ENCODE measurements around the gene PTPRN2.

PTPRN2 gene

DNA sequence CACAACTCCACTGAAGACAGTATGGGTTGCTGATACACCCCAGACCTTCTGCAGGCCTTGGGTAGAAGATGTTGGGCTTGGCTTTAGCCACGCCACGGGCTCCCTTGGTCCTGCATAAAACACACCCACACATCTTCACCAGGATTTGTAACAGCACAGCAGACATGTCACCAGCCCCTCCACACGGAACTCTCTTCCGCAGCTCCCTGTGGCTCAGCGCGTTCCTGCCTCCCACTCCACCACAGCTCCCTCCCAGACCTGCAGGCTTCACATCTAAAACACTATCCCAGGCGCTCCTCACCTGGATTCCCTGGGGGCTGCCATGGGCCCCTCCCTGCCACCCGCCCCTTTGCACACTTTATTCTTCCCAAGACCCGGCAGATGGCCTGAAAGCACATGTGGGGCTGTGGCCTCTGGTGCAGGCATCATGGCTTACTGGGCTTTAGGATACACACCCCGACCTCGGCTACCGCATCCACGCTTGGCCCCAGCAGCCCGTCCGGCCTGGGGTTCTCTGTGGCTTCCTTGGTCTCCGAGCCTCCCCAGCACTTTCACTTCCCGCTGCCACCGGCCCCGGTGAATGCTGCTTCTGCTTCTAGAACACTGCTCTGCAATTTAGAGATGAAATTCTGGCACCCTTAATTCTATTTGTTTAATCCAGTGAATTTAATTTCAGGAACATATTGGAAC lies 818.0 kb downstream of the PTPRN2 start:
- no peak for DNase-seq (ENCODE audit: low spot score)

DNA sequence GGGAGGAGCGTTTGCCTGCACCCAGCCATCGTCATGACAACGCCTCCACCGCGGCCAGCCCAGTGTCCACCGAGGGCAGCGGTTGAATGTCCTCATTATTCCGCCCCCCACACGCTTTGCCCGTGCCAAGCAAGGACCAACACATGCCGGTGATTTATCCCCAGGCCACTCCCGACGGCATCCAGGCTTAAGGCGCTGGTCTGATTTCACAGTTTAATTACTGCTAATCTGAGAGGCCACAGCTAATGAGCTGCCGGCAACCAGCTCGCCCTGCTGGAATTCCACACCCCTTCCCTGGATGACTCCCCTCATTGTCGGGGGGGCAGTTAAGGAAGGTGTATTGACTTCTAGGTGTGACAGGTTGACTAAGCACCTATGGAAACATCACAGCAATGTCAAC lies 818.5 kb downstream of the PTPRN2 start:
- no peak for DNase-seq (ENCODE audit: low spot score)

DNA sequence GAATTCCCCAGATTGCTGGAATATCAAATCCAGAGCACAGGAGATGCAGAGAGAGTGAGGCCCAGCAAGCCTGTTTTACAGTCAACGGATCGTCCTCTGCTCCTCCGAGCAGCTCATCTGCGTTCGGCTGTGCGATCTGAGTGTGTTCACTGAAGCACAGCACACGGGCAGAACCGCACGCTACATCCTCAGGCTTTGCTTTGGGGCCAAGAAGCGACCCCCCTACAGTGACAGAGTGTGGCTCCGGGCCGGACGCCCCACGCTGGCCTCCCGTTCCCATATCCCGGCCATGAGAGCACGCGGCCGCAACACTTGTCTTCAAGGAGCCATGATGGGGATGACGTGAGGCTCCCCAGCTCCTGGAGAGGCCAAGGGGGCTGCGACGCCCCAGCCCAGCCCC lies 819.4 kb downstream of the PTPRN2 start:
- no peak for DNase-seq (ENCODE audit: low spot score)

DNA sequence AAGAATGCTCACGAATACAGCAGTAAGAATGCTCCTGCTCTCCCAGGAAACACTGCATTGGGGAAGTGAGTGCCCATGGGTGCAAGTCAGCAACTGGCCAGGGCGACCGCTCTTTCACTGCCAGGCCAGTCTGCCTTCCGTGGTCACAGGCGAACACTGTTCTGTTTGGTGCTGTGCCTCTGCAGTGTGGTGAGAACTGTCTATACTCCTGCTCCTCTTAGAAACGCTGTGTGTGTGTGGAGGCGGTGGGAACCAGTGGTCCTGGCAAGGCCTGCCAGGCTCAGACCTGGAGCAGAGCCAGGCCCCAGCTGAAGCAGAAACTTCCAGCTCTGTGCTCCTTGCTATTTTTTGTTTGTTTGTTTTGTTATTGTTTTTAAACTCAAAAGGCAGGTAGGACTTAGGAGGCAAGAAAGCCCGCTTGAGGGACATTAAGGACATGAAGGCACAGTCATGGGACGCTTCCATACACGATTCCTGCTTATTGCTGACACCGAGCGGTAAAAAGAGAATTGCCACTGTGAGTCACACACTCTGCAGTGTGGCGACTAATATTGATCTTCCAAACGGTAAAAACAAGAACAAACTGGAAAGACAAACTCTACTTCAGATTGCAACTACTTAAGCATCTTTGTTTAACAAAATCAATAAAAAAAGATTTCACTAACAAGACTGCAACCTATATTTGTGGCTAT lies 820.0 kb downstream of the PTPRN2 start:
- DNase-seq (ENCODE audit: low spot score), result no peak

DNA sequence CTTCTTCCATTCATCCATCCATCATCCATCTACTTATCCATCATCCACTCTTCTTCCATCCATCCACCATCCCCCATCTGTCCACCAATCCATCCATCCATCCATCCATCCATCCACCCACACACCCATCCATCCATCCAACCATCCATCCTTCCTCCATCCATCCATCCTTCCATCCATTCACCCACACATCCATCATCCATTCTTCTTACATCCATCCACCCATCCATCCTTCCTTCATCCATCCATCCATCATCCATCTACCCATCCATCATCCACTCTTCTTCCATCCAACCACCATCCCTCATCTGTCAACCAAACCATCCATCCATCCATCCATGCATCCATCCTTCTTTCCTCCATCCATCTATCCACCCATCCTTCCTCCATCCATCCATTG lies 821.5 kb downstream of the PTPRN2 start:
- DNase-seq (ENCODE audit: low spot score), result no peak

DNA sequence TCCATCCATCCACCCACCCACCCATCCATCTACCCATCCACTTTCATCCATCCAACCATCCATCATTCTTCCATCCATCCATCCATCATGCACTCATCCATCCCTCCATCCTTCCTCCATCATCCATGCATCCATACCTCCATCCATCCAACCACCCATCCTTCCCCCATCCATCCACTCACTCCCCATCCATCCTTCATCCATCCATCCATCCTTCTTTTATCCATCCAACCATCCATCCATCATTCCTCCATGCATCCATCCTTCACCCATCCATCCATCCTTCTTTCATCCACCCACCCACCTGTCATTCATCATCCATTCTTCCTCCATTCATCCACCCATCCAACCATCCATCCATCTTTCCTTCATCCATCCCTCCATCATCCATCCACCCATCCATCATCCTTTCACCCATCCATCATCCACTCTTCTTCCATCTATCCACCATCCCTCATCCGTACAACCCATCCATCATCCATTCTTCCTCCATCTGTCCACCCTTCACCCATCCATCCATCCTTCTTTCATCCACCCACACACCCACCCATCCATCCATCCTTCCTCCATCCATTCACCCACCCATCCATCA lies 822.6 kb downstream of the PTPRN2 start:
- no peak for DNase-seq (ENCODE audit: low spot score)

DNA sequence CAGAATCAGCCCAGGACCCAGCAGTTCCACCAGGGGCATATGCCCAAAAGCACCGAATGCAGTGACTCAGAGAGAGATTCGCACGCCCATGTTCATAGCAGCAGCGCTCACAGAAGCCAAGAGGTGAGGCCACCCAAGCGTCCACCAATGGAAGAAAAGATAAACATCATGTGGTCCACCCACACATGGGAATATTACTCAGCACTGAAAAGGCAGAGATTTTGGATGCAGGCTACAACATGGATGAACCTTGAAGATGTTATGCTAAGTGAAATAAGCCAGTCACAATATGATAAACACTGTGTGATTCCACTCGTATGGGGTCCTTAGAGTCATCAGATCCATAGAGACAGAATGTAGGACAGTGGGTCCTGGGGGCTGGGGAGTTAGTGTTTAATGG lies 823.4 kb downstream of the PTPRN2 start:
- DNase-seq (ENCODE audit: low spot score), result no peak

DNA sequence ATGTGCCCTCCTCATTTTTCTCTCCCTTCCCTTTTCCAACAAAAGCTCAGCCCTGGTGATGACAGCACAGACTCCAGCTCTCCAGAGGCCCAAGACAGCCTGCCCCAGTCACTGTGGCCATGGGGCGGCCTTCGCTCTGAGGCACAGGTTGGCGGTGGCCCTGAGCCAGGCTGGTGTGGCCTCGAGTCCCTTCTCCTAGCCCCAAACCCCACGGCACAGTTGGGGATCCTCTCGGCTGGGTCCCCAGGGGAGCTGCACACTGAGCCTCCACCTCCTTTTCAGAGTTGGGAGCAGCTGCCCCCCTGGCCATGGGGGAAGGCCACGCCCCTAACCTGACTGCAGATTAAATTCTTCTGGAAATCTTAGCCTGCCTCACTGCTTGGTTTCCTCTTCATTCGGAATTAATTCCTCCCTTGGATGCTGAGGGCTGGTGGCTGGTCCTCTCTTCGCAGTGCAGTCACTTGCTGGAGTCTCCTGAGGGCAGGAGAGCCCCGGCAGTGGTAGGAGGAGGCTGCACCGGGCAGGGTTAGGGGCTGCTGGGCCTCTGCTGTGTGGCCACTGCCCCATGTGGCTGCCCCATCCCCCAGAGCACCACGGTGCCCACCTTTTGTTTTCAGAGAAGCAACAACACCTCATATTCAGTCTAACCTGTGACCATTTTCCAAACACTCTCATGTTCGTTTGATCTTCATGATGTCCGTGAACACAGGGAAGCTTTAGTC lies 824.2 kb downstream of the PTPRN2 start:
- no peak for DNase-seq (ENCODE audit: low spot score)

DNA sequence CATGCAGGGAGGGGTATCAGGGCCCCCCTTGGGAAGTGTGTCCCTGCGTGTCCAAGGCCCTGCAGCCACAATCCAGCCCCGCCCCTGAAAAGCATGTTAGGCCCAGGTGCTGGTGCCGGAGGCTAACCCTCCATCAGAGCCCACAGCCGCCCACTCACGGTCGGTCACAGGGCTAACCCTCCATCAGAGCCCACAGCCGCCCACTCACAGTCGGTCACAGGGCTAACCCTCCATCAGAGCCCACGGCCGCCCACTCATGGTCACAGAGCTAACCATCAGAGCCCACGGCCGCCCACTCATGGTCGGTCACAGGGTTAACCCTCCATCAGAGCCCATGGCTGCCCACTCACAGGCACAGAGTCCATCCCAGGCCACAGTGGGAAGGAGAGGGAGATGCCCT lies 824.8 kb downstream of the PTPRN2 start:
- no peak for DNase-seq (ENCODE audit: low spot score)

DNA sequence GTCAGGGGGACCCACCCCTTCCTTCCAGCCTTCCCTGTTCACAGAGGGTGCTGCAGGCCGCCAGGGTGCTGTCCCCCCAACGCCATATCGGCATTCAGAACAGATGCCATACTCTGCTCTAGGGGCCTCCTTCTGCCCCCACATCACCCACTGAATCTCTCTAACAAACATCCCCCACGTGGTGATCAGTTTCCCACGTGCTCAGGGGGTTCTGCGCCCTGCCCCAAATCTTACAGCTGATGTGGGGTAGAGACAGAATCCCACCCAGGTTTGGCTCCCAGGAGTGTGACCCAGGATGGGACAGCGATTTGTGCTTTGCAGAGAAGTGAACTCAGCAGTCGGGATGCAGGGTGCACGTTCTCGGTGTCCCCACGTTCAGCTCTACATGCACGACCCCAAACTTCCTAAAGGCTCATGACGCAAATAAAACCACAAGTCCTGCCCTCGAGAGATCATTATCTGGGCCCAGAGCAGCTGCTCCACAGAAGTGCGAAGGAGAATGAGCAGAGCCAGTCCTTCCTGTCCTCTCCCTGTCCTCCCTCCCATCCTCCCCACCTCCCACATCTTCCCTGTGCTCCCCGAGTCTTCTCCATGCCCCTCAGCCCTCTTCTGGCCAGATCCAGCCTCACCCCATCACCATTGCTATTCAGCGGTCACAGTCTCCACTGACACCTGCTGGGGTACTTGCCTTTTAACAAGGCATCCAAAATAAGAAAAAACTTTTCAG lies 827.5 kb downstream of the PTPRN2 start:
- DNase-seq (ENCODE audit: low spot score), result no peak

DNA sequence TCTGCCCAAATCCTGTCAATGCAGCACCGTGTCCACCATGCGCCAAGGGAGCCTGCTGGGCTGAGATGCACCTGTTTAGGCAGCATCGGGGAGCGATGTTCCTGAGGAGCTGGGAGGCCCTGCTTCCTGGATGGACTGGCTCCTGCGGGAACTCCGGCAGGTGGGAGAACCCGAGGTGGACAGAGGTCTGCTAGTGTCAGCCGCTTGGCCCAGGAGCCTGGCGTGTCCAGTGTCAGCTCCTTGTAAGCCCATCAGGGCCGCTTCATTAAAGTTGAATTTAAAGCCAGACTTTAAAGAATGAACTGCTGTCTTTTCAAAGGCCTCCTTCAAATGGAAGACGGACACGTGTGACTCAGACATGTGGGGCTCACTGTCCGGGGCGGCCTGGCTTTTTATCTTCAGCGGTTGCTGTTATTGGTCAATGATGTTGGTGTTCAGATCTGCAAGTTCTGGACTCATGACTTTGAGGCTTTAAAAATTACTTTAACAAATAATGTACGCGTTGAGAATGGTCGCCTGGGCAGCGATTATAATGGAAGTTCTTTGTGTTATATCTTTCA lies 828.3 kb downstream of the PTPRN2 start:
- DNase-seq (ENCODE audit: low spot score), result no peak

DNA sequence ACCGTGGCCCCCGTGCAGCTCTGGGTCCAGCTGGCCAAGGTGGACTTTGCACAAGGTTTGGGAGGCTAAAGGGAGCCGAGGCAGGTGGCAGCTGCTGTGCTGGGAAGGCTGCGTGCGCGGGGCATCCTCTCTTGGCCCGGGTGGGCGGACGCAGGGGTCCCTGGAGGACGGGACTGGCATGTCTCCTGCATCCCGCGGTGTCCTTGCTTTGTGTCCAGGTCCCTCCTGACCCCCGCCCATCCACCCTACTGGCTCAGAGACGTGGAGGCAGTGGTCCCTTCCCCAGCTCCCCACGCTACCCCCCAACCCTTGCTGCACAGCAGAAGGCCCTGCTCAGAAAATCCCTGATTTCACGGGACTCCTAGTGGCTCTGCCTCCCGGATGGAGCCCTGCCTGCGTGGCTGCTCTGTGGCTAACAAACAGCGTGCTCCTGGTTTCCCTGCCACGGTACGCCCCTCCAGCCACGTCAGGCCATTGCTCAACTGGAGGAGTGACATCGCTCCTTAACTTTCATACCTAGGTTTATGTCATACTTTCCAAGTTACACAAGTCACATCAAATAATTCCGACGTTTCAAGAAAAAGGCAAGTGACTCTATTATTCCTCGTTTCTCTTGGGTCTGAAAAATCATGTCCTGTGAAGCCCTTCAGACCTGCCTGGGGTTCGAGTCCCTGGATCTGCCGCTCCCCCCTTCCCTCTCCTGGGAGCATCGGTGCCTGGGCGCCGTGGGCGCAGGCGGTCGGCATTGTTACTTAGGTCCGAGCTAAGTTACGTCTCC lies 829.0 kb downstream of the PTPRN2 start:
- DNase-seq (ENCODE audit: low spot score), result no peak

DNA sequence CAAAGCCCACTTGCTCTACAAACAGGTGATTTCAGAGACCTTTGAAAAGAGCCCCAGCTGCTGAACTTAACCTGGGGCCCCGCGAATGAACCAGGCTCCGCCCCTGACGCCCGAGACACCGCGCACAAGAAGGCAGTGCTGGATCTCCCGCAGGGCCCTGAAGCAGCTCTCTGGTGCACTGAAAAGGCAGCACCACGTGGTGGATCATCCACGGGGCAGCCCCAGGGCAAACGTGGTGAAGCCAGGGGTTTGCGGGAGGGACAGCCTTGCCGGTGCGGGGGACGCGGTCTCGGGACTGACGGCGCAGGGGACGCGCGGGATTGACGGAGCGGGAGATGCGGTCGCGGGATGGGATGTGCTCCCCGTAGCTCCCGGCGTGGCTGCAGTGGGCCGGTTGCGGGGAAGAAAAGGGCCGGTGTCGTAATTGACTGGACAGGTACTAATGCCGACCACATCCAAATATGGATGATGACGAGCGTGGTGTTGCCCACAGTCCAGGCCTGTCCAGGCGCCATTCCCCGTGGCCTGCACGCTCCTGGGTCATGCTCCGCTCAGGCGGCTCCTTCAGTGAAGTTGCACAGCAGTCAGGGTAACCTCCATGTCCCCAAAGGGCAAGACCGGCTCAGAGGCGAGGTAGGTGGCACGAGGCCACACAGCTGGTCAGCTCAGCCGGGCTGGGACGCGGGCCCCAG lies 829.7 kb downstream of the PTPRN2 start:
- no peak for DNase-seq (ENCODE audit: low spot score)

DNA sequence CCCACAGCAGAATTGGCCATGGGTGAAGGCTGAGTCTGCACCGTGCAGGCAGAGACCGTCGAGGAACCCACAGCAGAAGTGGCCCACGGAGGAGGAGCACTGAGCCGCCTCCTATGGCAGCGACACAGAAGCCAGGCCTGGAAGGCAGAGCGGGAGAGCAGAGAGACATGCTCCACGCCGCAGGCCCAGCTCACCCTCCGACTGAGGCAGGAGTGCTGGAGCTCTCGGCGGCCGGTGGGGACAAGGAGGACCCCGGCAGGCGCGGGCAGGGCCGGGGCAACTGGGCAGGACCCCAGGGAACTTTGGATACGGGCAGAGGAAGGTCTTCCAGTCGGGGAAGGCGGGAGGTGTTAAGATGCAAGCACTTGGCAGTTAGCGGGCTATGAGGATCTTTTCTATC lies 830.4 kb downstream of the PTPRN2 start:
- no peak for DNase-seq (ENCODE audit: low spot score)

DNA sequence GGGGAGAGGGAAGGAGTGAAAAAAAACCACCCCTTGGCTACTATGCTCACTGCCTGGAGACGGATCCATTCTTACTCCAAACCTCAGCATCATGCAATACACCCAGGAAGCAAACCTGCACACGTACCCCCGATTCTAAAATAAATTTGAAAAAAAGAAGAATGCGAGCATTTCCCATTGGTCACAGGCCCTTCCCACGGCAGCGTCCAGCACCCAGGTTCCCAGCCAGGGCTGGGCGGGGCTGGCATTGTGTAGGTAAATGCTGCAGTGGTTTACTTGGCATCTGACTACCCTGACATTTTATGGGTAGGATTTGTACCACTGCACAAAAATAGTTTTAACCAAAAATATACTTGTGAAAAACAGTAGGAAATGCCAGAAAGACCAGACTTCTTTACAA lies 831.9 kb downstream of the PTPRN2 start:
- DNase-seq (ENCODE audit: low spot score), result no peak

DNA sequence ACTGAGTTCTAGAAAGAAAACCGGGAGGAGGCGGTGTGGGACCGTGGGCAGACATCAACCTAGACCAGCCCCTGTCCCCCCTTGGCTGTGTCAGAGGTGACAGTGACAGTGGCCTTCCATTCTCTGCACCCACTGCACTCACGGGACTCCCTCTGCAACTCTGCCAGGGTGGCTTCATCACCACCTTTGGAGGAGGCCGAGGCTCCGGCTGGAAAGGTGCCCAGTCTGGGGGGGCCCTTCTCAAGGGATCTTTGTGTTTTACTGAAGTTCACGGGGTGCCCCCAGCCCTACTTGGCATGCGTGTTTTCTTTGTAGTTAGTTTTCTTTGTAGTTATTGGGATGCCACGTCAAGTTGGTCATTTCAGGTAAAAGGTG lies 833.2 kb downstream of the PTPRN2 start:
- no peak for DNase-seq (ENCODE audit: low spot score)

DNA sequence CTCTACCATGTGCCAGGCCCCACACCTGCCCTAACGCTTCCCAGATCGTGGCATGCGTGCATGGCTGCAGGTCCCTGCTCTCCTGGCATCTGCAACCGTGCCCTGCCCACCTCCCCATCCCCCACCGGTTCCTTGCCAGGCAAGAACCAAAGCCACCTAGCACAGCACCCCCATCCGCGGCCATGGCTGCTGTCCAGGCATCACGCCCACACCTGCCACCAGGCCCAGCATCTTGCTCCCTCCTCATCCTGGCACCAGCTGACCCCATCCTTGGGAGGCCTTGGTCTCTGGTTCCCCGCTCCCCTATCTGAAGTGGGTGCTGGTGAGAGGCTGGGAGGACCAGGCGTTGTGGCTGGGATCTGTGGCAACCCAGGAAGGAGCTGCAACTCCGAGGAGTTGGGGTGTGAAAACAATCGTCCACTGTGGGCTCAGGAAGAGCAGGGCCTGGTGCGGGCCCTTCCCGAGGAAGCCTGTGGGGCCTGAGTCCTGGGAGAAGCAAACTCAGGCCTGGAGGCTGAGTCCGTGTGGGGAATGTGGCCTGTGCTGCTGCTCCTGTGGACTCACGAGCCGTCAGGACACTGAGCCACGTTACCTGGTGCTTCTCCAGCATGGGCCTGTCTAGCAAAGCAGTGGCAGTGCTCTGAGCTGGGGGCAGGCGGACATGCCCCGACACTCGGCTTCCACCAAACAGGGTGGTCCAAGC lies 833.8 kb downstream of the PTPRN2 start:
- DNase-seq (ENCODE audit: low spot score), result no peak

DNA sequence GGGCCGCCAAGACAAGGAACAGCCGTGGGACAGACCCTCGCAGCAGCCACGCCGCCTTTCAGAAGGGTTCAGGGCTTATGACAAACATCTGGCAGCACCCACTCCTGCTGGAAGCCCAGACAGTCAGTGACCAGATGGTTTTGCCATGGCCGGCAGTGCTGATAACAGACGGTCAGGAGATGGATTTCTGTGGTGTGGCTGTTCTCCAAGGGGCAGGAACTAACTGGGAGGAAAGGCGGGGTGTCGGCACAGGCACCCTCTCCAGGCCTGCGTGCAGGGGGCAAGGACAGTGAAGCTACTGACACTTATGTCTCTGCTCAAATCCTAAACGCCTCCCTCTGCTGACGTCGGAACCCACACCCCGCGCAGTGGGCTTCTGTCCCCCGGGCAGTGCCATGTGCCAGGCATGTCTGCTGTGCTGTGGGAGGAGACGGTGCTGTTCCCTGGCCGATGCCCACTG lies 834.8 kb downstream of the PTPRN2 start:
- DNase-seq (ENCODE audit: low spot score), result no peak

DNA sequence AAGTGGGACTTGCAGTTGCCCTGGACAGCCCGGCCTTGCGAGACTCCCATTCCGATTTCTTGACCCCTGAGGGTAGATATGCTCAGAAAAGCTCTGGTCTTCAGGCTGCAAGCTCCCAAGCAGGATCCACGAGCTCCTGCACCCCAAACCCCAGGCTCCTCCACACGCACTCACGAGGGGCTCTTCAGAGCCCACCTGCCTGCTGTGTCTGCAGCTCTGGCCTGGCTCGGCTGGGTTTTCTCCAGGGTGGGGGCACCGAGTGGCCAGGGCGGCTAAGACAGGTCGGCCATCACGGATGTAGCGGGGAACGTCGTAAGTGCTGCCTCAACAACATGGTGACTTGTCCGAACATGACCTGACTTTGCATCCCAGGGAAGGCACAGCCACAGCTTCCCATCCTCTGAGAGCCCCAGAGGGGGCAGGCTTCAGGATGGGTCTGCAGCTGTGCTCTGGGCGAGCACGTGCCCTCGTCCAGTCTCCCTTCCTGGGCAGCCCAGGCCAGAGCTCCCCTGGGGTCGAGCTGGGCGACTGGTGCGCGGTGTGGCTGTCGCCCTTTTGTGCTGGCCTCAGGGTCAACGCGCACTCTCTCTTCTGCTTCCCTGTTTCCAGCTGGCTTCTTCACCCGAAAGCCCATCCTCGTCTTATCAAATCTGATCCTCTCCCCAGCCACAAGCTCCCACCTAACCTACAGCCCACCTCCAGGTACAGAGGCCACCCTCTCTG lies 835.5 kb downstream of the PTPRN2 start:
- no peak for DNase-seq (ENCODE audit: low spot score)
